Measurements from ENCODE around the gene THEMIS. TPM values are rescaled to one million over a fixed set of nuclear protein-coding genes. Genes with fewer than 3 reads are reported as not detected.
"Not testable (repeated sequence)": the region's sequence is repeated elsewhere in the genome, so short reads cannot be mapped to it uniquely, and the experiment has no call there.

Gene THEMIS
- total RNA-seq, 1 donor: under 0.01 TPM

DNA sequence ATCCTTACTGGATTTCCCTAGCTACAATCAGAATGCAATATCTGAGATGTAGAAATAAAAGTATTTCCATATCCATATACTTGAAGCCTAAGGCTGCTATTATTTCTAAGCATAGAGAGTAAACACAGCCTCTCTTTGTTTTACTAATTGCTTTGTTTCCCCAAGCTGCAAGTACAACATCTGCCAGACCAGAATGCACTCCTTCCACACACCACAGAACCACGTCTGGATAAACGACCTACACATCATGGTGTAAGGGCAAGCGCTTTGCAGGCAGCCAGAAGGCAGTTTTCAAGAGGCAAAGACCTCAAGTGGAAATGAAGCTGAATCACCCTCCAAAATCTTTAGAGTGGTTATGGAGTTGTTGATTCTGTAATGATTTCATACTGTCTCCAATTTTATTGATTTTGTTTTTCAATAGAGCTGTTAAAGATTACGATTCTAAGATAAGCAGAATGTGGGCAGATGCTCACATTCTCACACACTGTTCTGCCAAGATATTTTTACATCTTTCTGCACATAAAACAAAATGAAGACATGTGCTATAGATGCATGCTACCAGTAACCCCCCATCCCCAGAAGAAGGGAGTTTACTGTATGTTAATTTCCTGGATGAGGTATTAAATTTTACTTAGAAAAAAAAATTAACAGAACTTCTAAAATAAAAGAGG is 88.8 kb downstream of the THEMIS start:
- no peak for DNase-seq (ENCODE audit: low read depth in 2 of 3, low spot score in 2 of 3)

DNA sequence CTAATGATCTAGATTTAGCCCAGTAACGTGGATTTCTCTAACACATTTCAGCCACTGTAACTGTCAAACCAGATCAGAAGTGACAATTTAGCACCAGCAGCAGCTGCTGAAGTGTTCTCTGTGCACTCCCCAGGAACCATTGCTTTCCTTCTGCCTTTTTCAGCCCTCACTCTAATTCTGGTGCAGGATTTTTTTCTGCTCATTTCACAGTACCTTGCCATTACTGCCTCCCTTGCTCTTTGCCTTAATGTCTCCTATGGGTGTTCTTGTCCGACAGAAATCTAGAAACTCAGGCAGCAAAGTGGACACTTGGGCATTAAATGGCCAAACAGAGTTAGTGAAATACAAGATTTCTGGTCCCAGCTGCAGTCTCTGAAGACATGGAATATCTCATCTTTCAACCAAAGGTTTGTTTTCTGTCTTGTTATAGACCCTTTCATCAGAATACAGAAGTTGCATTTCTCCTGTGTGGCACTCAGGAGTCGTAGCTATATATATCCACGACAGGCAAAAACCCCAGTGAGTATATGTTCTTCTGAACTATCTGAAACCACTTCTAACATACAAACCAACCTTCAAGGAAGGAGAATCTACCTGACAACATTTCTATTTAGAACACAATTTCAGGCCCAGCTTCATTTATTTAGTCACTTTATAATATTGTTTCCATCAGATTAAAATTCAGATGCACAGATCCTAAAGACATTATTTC is 92.9 kb downstream of the THEMIS start:
- DNase-seq (ENCODE audit: low read depth in 2 of 3, low spot score in 2 of 3): no peak

DNA sequence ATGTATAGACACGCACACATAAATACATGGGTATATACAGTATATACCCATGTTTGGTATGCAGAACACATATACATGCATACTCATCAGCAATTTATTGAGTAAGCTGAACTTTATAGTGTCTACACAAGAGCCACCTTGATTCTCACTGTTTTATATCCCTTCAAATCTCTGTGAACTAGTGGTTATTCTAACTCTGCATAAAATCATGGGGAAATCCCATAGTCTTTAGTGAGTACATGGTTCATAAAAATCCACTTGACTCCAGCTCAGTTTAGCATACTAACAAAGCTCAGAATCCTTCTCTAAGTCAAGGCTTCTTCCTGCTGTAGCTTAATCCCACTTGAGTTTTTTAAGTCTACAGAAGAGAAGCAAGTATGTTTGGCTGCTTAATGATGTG is 104.1 kb downstream of the THEMIS start:
- no peak for DNase-seq (ENCODE audit: low read depth in 2 of 3, low spot score in 2 of 3)

DNA sequence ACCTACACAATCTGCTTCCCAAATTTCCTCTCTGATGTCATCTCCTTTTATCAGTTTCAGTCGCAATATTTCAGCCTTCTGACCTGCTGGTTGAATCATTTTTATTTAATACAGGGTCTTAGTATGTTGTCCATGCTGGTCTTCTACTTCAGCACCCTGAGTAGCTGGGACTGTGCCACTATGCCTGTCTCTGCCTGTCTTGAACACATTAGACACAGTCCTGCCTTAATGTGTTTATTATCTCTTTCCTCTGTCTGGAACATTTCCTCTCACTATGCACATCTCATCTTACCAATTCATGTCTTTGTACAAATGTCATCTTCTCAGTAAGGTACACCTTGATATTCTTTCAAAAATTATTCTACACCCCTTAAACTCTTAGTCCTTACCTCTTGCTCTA is 106.5 kb downstream of the THEMIS start:
- no peak for DNase-seq (ENCODE audit: low read depth in 2 of 3, low spot score in 2 of 3)

DNA sequence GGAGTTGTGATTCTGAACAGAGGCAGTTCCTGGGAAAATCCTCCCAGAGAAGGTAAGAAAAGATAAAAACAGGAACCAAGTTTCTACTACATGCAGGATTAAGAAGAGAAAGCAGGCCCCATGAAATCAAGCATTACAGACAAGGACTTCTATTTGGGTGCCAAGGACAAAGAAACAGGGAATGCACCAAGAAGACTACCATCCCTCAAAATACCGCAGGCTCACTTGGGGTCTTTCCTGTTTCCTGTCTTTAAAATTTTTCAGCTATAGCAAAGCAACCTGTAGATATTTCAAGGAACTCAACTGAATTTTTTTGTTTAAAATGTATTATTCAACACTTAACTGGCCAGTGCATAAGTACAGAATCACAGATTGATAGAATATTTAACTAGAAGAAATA is 107.5 kb downstream of the THEMIS start:
- no peak for DNase-seq (ENCODE audit: low read depth in 2 of 3, low spot score in 2 of 3)

GRCh38 chr6:127792616-127793015 is 108.2 kb downstream of the THEMIS start:
- no peak for DNase-seq (ENCODE audit: low read depth in 2 of 3, low spot score in 2 of 3)

DNA sequence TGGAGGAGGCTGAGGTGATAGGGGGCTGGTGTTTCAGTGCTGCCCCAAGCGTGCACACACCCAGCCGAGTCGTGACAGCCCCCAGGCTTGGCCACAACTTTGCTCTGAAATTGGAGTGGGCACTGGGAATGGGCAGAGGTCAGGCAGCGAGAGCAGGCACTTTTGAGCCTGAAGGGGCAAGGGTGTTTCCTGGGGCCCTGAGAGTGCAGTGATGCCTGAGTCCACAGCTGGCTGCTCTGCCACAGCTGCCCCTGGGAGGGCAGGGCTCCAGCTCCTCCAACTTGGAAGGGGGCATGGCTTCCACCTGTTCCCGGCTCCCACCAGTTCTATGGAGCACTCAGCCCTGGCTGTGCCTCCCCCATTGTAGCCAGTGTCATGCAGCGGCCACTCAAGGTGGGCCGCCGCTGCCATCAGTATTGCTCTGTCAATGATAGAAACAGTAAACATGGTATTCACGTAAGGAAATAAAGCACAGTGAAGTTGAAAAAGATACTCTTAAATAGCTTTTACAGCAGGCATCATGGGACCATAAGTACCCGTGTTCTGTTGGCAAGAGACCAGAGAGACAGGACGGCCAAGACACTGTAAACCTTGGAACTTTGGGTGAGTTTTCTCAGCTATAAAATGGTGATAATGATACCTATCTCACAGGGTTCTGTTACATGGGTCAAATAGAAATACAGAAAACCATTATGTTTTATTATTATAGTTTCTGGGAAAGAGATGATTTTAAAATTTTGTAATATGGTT is 108.9 kb downstream of the THEMIS start:
- DNase-seq (ENCODE audit: low read depth in 2 of 3, low spot score in 2 of 3): no peak

DNA sequence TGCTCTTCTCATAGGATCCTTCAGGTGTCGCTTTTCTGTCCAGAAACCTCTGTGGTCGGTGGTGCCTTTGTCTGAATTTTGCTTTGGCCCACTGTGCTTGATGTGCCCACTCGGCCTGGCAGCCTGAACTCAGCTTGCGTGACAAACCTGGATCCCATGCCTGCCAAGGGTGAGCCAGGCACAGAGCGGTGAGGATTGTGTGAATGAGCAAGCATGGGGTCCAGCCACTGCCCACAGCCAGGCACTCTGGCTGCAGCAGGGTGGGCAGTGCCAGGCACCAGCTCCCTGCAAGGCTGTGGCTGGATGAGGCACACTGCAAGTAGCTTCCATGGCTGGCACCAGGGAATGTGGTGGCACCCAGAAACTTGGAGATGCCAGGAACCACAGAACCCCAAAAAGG is 110.3 kb downstream of the THEMIS start:
- no peak for DNase-seq (ENCODE audit: low read depth in 2 of 3, low spot score in 2 of 3)

GRCh38 chr6:127786109-127786508 is 114.7 kb downstream of the THEMIS start:
- no peak for DNase-seq (ENCODE audit: low read depth in 2 of 3, low spot score in 2 of 3)

GRCh38 chr6:127784468-127784867 is 116.4 kb downstream of the THEMIS start:
- DNase-seq (ENCODE audit: low read depth in 2 of 3, low spot score in 2 of 3): no peak

DNA sequence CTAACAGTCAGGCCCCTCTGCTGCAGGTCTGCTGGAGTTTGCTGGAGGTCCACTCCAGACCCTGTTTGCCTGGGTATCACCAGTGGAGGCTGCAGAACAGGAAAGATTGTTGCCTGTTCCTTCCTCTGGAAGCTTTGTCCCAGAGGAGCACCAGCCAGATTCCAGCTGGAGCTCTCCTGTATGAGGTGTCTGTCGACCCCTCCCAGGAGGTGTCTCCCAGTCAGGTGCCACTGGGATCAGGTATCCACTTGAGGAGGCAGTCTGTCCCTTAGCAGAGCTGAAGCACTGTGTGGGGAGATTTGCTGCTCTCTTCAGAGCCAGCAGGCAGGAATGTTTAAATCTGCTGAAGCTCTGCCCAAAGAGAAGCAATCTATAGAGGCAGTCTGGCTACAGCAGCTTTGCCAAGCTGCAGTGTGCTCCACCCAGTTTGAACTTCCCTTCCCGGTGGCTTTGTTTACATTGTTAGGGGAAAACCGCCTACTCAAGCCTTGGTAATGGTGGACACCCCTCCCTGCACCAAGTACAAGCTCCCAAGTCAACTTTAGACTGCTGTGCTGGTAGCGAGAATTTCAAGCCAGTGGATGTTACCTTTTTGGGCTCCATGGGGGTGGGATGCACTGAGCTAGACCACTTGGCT is 119.1 kb downstream of the THEMIS start:
- not testable (repeated sequence) for DNase-seq (ENCODE audit: low read depth in 2 of 3, low spot score in 2 of 3)

DNA sequence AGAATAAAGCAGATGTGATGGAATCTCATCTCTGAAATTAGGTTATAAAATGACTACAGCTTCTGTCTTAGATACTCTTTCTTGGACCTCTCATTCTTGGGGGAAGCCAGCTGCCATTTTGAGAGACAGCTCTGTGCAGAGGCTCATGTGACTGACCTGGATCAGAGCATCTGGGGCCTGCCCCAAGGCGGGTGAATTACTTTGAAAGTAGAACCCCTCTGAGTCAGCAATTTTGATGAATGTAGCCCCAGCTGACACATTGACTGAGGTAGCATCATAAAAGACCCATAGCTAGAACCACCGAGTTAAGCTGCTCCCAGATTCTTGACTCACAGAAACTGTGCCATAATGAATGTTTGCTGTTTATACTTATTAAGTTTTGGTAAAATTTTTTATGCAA is 124.5 kb downstream of the THEMIS start:
- DNase-seq (ENCODE audit: low read depth in 2 of 3, low spot score in 2 of 3): no peak

DNA sequence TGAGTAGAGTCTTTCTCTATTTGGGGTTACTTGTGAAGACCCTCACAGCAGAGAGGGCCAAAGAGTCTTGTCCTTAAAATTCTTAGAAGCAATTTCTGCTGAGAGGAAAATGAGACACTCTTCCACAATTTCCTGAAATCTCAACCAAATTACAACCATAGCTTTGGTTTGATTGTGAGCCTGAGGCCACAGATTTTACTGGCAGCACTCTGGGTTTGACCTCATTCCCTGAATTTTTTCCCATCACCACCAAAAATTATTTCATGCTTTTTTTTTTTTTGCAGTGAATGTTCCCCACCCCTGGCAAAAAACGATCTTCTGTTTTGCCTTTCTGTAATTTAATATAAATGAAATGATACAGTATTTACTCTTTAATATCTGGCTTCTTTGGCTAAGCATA is 125.5 kb downstream of the THEMIS start:
- DNase-seq (ENCODE audit: low read depth in 2 of 3, low spot score in 2 of 3): no peak

DNA sequence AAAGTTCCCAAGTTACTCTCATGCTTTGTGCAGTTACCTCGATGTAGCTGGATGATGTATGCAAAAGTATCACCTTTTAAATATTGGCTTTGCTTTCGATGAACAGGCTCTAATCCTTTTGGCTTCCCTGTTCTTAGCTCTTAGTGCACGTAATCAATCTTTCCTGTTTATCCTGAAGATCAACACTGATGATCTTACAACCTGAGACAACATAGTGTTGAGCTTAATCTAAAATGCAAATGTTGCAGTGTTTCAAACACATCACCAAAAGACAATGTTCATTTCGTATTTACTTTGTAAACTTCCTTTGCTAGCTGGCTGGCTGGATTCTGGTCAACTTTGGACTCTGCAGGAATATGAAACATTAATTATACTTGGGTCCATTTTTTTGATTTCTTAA is 132.1 kb downstream of the THEMIS start:
- no peak for DNase-seq (ENCODE audit: low read depth in 2 of 3, low spot score in 2 of 3)

DNA sequence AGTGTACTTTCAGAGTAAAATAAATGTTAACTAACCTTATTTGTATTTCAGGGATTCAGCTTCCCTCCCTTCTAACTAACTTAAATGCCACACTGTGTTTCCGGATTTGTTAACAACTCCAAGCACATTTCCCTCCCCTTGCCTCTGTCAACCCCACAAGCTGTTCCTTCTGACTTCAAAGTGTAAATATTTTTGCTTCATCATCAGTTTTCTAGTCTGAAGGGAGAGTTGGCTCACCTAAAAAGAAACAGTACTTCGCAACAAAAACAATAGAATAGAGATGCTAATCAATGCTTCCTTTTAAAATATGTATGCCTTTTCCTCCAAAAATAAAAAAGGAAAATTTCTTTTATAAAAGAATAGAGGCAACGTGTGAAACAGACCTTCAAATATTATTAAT is 132.6 kb downstream of the THEMIS start:
- no peak for DNase-seq (ENCODE audit: low read depth in 2 of 3, low spot score in 2 of 3)

- DNase-seq (ENCODE audit: low read depth in 2 of 3, low spot score in 2 of 3): no peak
Observed at GRCh38 chr6:127765949-127766348, 134.9 kb downstream of the THEMIS start.

GRCh38 chr6:127762284-127762683 is 138.6 kb downstream of the THEMIS start:
- DNase-seq (ENCODE audit: low read depth in 2 of 3, low spot score in 2 of 3): no peak

DNA sequence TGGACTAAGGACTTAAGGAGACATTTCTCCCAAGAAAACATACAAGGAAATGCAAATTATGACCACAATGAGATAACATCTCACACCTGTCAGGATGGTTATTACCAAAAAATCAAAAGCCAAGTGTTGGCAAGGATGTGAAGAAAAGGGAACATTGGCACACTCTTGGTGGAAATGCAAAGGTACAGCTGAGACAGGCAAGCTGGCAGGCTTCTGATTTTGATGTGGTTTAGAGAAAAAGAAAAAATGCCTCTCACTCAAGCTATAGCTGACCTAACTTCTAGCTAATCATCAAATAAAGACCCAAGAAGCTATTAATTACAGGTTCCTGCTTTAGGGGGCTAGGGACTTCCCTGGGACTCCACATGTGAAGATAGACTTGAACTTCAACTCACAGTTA is 139.8 kb downstream of the THEMIS start:
- no peak for DNase-seq (ENCODE audit: low read depth in 2 of 3, low spot score in 2 of 3)

DNA sequence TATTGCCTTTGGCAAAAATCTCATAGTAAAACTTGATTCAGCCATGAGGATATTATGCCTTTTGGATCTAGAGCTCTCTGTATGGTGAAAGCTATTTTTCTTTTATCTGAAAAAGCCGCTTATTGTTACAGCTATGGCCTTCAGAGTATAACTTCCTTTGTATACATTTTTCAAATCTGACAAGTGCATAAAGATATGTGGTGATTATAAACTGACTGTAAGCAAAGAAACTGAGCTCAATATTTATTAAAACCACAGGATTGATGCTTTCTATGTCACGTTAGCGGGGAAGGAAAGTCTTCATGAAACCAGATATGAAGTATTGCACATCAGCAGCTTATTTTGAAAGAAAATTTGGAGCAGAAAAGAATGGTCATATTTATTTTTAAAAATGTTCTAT is 151.8 kb downstream of the THEMIS start:
- DNase-seq (ENCODE audit: low read depth in 2 of 3, low spot score in 2 of 3): no peak

- no peak for DNase-seq (ENCODE audit: low read depth in 2 of 3, low spot score in 2 of 3)
Observed at GRCh38 chr6:127748290-127748689, 152.6 kb downstream of the THEMIS start.

DNA sequence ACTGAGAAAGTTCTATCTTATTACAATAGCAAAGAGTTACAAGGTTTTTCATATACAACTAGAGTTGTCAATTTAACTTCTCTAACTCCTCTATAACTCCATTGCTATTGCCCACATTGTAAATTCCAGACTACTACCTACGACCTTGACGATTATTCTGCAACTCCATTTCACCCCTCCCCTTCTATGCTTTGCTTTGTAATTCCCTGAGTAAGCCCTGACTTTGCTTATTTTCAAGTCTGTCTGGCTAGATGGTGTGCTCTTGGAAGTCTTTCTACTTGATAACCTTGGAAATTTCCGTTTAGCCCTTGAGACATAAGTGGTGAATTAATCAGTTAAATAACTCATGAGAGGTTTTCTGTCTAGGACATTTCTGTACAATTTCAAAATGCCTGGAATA is 162.4 kb downstream of the THEMIS start:
- no peak for DNase-seq (ENCODE audit: low read depth in 2 of 3, low spot score in 2 of 3)
